Motor neuron (in vitro differentiated cells): Measurements from ENCODE around the gene CCDC88A. TPM values are rescaled to one million over a fixed set of nuclear protein-coding genes. Genes with fewer than 3 reads are reported as not detected.
"Not testable (repeated sequence)": the region's sequence is repeated elsewhere in the genome, so short reads cannot be mapped to it uniquely, and the experiment has no call there.

Experiments used
- ATAC-seq, 8 experiments: fragments of 200-7000 bp; cut with Tn5 transposase; replicated peaks in 6 of 8; 2 replicates each; pipeline ENCODE4 v1.8.0; 2021; ENCODE audit warnings: mild to moderate bottlenecking in 8 of 8, moderate library complexity in 8 of 8
- H3K27ac ChIP-seq, 2 donors: fragments of 250-450 bp; sonication (Bioruptor Pico); 2 replicates each; pipeline ENCODE4 v1.9.0; 2021; ENCODE audit warnings: antibody characterized with exemption in 2 of 2, mild to moderate bottlenecking in 2 of 2, moderate library complexity in 1 of 2
- H3K4me1 ChIP-seq, 2 donors: fragments of 250-450 bp; sonication (Bioruptor Pico); replicated peaks in 1 of 2; 2 replicates each; pipeline ENCODE4 v1.6.1; 2021; ENCODE audit warnings: antibody characterized with exemption in 2 of 2, mild to moderate bottlenecking in 2 of 2, moderate library complexity in 1 of 2
- H3K4me3 ChIP-seq, 5 donors: fragments of 250-450 bp; sonication (Bioruptor Pico); 2 replicates each; pipeline ENCODE4 v1.9.0; 2021; ENCODE audit warnings: antibody characterized with exemption in 5 of 5, mild to moderate bottlenecking in 5 of 5, moderate library complexity in 4 of 5
- WGBS, 10 experiments: fragments of 450-650 bp; shearing (Covaris generic); methylation state at CpG; one replicate each; pipeline ENCODE4 v1.0.0; 2022; 5-methylcytosine and 5-hydroxymethylcytosine counted together
- in situ Hi-C, 9 experiments: fragments of 400-800 bp; cut with MboI; loops; one replicate each; pipeline ENCODE4 v1.15.0; 2021; ENCODE audit warnings: low sequenced_read_pairs in 9 of 9, low pct_unique_long_range_greater_than_20kb in 2 of 9; ENCODE audit not compliant: unreplicated experiment in 9 of 9
- total RNA-seq, 8 experiments: library from RNA; unstranded; fragments of 300-600 nt; gene quantifications; 2 replicates each; pipeline versions ENCODE4 v1.2.3 to v1.2.4, GENCODE V29; 2022

CCDC88A gene
- total RNA-seq, 8 experiments from 2014 or later = 25.6 to 86.9 (median 81.0) TPM

DNA sequence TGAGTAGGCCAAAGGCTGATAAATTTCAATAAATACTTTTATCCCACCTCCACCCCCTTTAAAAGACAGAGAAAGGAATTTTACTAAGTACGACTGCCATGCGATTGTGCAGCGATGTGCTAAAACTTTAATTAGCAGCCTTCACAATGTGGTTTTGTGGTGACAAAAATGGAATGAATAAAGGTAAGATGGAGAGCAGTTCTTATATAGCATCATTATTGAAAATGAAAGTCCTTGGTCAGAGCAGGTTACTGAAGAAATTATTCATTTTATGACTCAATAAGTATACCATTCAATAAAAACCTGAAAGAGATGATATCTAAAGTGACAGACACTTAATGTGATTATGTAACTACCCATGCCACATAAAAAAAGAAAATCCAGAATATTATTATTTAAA, 117.4 kb downstream of the CCDC88A start:
- Histone ChIP-seq H3K27ac (no peak overlapping the region), H3K4me3 (no peak overlapping the region), H3K4me1 (no peaks in the 10 kb centered on the region)
- 5 to 100% (median 96%) methylated on average over 2 to 3 of the region's 3 CpGs; no CpG with 5 or more reads in 2 of the 10 experiments for WGBS, 10 experiments
- in situ Hi-C loops = no loop called here
- ATAC-seq = no peak

DNA sequence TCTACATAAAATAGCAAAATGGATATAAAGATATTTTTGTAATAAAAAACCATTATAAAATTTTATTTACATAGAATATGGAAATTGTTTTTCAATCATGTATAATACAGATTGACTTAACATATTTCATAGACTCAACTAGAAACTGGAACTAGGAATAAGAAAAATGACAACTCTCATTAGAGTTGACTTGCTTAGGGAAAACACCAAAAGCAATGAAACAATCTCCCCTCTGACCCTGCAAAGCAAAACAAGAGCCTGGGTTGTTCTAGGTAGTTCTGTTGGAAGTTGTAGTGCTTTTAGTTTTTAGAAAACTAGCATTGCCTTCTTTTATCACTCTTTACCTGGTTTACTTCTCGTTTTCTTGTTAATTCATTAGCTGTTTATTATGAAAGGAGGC, 118.4 kb downstream of the CCDC88A start:
- 87 to 100% (median 96%) methylated on average over 1 of the region's 1 CpG; no CpG with 5 or more reads in 1 of the 10 experiments for WGBS, 10 experiments
- no peak overlapping the region for H3K27ac ChIP-seq
- no peaks in the 10 kb centered on the region for H3K4me1 ChIP-seq
- in situ Hi-C loops = no loop called here
- peak in 1 of 8 experiments; percentile 47 for ATAC-seq
- no peak overlapping the region for H3K4me3 ChIP-seq

DNA sequence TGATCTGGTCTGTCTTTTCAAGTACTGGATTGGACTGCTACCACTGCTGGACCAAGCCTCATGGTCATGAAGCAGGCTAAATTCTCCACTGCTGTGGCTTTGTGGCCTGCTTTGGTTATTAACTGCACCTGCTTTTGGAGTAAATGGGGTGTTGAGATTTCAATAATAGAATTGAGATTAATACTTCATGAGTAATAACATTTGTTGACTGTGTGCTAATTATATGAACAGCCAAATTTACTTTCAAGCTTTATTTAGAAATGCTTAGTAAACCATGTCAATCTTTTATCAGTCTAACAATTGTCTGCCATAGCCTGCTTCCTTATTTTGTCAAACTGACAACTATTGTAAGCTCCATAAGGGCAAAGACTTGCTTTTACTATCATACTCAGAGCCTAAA, 123.3 kb downstream of the CCDC88A start:
- in situ Hi-C loops = no loop called here
- ATAC-seq = no peak
- H3K27ac ChIP-seq = no peak overlapping the region
- H3K4me1 ChIP-seq = no peaks in the 10 kb centered on the region
- H3K4me3 ChIP-seq = no peak overlapping the region

DNA sequence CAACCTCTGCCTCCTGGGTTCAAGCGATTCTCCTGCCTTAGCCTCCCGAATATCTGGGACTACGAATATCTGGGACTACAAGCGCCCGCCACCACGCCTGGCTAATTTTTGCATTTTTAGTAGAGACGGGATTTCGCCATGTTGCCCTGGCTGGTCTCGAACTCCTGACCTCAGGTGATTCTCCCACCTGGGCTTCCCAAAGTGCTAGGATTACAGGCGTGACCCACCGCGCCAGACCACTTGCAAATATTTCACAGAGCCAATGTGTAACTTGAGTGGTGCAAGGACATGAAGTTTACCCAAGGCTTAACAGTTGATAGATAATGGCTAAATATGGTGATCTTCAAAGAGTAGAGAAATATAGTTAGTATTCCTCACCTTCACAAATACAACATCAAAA, 136.6 kb downstream of the CCDC88A start:
- Histone ChIP-seq H3K27ac (no peak overlapping the region), H3K4me1 (peaks cover 0 to 10% of the 10 kb centered on the region in 2 donors), H3K4me3 (no peak overlapping the region)
- in situ Hi-C loops = no loop called here
- no peak for ATAC-seq
- WGBS, 10 experiments = 80 to 100% (median 98%) methylated on average over 1 to 9 of the region's 12 CpGs; no CpG with 5 or more reads in 1 of the 10 experiments

DNA sequence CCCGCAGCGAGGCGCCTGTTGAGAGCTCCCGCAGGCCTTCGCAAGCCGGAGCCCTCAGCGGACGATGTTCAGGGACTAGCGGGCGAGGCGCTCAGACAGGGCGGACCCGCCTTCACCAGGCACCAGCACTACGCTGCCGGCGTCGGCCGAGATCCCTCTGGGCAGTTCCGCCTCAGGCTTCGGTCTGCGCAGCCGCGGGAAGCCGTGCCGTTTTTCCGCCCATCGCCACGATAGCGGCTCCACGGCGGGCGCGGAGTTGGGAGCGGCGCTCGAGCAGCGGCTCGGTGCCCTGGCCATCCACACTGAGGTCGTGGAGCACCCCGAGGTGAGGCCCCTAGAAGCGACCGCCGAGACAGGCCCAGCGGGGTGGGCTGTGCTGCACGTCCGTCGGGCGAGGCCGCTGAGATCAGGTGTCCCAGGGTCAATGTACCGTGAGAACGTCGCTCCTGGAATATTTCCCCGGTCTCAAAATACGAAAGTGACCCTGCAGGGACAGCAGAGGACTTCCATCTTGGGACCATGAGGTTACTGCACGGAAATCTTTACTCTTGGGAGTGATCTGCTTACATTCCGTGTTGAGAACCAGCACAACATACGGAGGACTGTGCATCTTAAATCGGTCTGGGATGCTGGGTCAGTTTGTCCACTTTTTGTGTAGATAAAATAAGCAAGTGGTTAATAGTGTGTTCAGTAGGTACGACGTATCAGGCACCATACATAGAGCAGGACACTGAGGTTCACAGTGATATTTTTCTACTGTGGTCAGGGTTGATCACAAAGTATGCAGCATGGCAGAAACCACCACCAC, 137.3 kb downstream of the CCDC88A start:
- Histone ChIP-seq H3K4me1 (peaks cover 0 to 10% of the 10 kb centered on the region in 2 donors), H3K27ac (peak overlapping the region; percentile 48 to 57), H3K4me3 (peak overlapping the region; percentile 35 to 49 (median 39))
- WGBS, 10 experiments = 13 to 100% (median 65%) methylated on average over 1 to 14 of the region's 60 CpGs; no CpG with 5 or more reads in 3 of the 10 experiments
- in situ Hi-C loops = no loop called here
- peak; percentile 95 to 98 (median 97) for ATAC-seq

DNA sequence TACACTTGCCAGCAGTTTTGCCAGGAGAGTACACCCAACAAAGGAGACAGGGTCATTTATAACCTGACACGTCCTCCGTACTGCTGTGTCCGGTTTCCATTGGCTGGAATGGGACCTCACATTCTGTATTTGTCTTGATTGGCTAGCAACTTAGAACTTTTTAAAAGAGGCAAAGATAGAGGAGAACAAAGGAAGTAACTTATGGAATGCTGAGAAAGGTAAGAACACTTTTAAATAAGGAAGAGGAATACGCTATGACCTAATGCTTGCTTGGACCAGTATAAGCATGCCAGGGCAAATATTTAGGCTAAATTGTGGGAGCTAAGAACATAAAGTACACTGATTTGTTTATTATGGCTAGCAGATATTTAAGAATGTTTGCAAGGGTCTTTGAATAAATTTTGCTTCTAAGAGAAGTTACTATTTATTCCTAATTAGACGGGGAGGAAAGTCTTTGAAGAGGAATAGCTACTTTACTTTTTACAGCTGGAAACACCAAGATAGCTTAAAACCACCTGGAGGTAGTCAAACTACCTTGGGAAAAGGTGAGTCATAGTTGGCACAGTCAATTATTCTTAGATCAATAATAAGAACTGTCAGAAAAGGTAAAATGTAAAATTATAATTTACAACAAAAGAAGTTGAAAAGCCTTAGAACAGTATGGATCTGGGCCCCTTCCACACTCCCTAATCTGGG, 138.7 kb downstream of the CCDC88A start:
- H3K27ac ChIP-seq, H3K4me1 ChIP-seq, H3K4me3 ChIP-seq, ATAC-seq, in situ Hi-C loops: not testable (repeated sequence)
- 77 to 100% (median 90%) methylated on average over 1 to 4 of the region's 5 CpGs; no CpG with 5 or more reads in 2 of the 10 experiments for WGBS, 10 experiments

DNA sequence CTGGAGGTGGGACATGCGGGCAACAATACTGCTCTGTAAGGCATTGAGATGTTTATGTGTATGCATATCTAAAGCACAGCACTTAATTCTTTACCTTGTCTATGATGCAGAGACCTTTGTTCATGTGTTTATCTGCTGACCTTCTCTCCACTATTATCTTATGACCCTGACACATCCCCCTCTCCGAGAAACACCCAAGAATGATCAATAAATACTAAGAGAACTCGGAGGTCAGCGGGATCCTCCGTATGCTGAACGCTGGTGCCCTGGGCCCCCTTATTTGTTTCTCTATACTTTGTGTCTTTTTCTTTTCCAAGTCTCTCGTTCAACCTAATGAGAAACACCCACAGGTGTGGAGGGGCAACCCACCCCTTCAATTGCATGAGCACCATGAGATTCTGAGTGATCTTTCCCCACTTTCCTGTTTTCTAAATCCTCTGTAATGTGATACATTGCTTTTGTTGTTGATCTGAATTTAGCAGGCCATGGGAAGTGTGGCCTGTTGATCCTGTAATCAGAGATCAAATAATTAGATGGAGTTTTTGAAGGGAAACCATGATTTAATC, 139.7 kb downstream of the CCDC88A start:
- H3K4me1 ChIP-seq, H3K4me3 ChIP-seq, in situ Hi-C loops, H3K27ac ChIP-seq, ATAC-seq: not testable (repeated sequence)
- 17 to 80% (median 50%) methylated on average over 1 to 6 of the region's 7 CpGs; no CpG with 5 or more reads in 6 of the 10 experiments for WGBS, 10 experiments

DNA sequence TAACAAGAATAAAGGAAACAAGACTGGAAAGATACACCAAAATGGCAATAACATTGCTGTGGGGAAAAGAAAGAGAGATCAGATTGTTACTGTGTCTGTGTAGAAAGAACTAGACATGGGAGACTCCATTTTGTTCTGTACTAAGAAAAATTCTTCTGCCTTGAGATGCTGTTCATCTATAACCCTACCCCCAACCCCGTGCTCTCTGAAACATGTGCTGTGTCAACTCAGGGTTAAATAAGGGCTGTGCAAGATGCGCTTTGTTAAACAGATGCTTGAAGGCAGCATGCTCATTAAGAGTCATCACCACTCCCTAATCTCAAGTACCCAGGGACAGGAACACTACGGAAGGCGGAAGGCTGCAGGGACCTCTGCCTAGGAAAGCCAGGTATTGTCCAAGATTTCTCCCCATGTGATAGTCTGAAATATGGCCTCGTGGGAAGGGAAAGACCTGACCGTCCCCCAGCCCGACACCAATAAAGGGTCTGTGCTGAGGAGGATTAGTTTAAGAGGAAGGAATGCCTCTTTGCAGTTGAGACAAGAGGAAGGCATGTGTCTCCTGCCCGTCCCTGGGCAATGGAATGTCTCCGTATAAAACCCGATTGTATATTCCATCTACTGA, 140.3 kb downstream of the CCDC88A start:
- H3K4me3 ChIP-seq, H3K4me1 ChIP-seq, ATAC-seq, H3K27ac ChIP-seq, in situ Hi-C loops: not testable (repeated sequence)
- WGBS, 10 experiments = 14 to 80% (median 49%) methylated on average over 1 to 4 of the region's 10 CpGs; no CpG with 5 or more reads in 3 of the 10 experiments

DNA sequence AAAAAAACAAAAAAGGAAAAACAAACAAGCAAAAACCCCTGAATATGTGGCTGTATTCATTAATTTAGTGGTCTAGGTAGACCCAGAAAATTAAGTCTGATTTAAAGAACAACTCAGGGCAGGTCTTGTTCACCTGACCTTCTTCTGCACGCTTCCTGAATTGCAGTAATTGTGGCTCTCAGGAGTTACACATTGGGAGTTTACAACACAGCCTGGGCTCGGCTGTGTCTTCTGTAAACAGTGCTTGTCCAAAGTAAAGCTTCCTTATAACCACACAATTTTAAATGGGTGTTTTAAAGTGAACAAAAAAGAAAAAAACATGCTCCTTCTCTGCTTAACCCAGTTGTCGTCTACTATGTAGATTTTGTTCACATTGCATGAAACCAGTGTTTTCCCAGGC, 142.3 kb downstream of the CCDC88A start:
- 54 to 100% (median 90%) methylated on average over 1 to 3 of the region's 3 CpGs for WGBS, 10 experiments
- Histone ChIP-seq H3K4me1 (peaks cover 0 to 10% of the 10 kb centered on the region in 2 donors), H3K4me3 (no peak overlapping the region), H3K27ac (no peak overlapping the region)
- no peak for ATAC-seq
- in situ Hi-C loops = no loop called here

DNA sequence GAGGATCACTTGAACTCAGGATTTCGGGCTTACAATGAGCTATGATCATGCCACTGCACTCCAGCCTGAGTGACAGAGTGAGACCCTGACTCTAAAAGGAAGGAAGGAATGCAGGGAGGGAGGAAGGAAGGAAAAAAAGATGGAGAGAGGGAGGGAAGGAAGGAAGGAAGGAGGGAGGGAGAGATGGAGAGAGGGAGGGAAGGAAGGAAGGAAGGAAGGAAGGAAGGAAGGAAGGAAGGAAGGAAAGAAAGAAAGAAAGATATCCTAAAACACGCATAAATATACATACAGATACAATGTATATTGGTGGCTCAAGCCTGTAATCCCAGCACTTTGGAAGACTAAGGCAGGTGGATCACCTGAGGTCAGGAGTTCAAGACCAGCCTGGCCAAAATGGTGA, 145.3 kb downstream of the CCDC88A start:
- not testable (repeated sequence) for H3K4me1 ChIP-seq, ATAC-seq, H3K27ac ChIP-seq, H3K4me3 ChIP-seq
- in situ Hi-C loops = loop anchor here in 1 of 9 experiments (25.0 kb wide), 1 partner anchor 138 kb away; the partner anchor contains the start of gene CCDC88A
- 33 to 100% methylated on average over 1 of the region's 2 CpGs; no CpG with 5 or more reads in 8 of the 10 experiments for WGBS, 10 experiments

DNA sequence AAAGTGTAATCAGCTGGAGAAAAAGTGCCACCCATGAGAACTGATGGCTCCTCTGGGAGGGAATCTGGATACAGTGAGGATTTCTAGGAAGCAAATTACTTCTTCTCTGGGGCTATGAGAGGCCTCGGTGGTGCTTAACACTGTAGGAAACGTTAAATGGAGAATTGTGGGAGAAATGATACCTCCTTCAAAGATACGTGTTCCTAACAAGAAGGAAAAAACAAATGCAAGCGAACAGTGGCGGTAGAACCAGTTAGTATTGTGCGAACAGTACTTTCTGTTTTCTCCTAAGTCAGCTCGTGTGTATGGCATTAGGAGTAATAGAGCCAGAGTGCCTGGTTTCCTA, 150.0 kb downstream of the CCDC88A start:
- 0 to 65% (median 31%) methylated on average over 1 to 7 of the region's 7 CpGs; no CpG with 5 or more reads in 1 of the 10 experiments for WGBS, 10 experiments
- peak overlapping the region; percentile 56 to 85 (median 74) for H3K4me3 ChIP-seq
- peaks cover 7 to 8% of the 10 kb centered on the region in 2 donors for H3K4me1 ChIP-seq
- no peak overlapping the region for H3K27ac ChIP-seq
- peak in 4 of 8 experiments; percentile 10 to 15 (median 12) for ATAC-seq
- in situ Hi-C loops = loop anchor here in 1 of 9 experiments (25.0 kb wide), 1 partner anchor 143 kb away; the partner anchor contains the start of gene CCDC88A

DNA sequence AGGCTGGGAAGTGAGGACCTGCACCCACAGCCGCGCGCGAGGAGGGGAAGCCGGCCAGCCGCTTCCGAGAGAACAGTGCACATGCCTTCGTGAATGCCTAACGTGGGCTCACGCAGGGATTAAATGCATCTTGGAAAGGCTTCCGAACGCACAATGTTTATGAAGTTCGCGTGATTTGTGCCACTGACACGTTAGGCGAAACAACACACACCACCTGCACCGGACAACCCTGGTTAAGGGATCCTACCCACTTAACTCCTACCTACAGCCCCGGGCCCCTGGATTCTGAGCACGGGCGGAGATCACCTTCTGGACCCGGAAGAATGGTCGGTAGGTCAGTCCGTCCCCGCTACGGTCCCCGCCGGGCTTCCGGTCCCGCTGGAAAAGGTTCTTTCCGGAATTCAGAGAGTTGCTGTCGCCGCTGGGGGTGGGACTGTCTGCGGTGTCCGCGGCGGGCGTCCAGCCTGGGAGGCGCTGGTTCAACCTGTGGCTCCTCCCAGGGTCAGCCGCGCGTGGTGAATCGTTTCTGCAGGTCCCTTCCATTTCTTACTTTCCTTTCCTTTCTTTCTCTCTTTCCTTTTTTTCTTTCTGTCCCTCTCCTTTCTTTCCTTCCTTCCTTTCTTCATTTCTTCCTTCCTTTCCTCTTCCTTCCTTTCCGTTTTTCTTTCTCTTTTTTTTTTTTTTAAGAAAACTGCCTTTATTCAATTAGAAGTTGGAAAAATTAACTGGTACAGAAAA, 150.6 kb downstream of the CCDC88A start, which contains the start of gene MTIF2:
Gene MTIF2 (minus strand): TSS at position 325 of the 738 bp plus-strand sequence. CDS start 5,373 bp downstream, outside the sequence.
- H3K4me1 ChIP-seq = peaks cover 7 to 8% of the 10 kb centered on the region in 2 donors
- peak within 1 kb of the TSS; percentile 62 to 70 for H3K27ac ChIP-seq
- in situ Hi-C loops = loop anchor here in 1 of 9 experiments (25.0 kb wide), 1 partner anchor 143 kb away; the partner anchor contains the start of gene CCDC88A
- ATAC-seq = peak; percentile 99 to 100 (median 100)
- WGBS, 10 experiments = 0 to 3% (median 1%) methylated on average over 8 to 23 of the region's 43 CpGs; no CpG with 5 or more reads in 2 of the 10 experiments
- peak within 1 kb of the TSS; percentile 56 to 85 (median 74) for H3K4me3 ChIP-seq
